ENCODE measurements around the gene PSMB7. TPM values are rescaled to one million over a fixed set of nuclear protein-coding genes. Genes with fewer than 3 reads are reported as not detected.

Gene PSMB7
- total and polyA plus RNA-seq, 2 of the 4 experiments (the other 2 are of a cell fraction) = 340 to 430 TPM

DNA sequence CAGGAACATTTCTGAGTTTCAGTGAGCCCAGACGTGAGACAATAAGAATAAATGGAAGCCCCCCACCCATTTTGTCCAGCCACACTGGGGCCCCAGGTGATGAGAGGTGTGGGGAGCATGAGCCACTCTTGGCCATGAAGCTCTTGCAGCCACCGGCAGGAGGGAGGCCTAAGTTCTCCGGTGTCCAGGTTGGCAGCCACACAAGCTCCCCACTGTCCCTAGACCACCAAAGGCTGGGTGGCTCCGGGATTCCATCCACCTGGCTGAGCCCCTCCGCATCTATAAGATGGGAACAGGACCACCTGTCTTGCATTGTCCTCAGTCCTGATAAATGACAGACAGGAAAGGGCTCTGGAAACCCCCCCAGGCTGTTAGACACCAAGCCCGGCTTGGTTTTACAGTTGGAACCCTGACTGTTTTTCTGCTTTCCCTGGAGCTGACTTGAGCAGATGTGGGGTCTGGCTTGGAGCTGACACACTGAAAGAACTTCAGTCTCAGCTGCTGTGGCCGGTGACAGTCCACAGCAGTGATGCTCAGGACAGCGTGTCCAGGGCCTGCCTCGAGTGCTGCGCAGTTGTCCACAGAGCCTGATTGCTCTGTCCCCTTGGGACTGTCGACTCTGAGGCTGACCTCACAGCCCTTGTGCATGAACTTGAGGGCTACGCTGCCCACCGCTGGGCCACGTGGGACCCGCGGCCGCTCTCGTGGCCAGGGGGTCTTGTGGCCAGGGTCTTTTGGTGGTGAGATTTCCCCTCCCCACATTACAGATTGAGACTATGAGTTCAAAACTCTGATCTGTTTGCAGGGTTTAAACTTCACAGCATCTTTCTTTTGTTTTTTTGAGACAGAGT lies 74.8 kb downstream of the PSMB7 start:
- no peak overlapping the region for H3K4me2 ChIP-seq (ENCODE audit: low read depth, low read length)
- BruUV-seq (replicated peaks) = no TSS peak
- TF ChIP-seq NFE2L2 (IDR thresholded peaks at IDR 0.05; ENCODE audit: low read depth, low read length) = no peak
- no peak for TF ChIP-seq RAD21 (IDR thresholded peaks at IDR 0.05; ENCODE audit: low read length)
- TF ChIP-seq CEBPB (IDR thresholded peaks at IDR 0.05; ENCODE audit: low read depth, low read length) = no peak
- TF ChIP-seq, protein P1, sequence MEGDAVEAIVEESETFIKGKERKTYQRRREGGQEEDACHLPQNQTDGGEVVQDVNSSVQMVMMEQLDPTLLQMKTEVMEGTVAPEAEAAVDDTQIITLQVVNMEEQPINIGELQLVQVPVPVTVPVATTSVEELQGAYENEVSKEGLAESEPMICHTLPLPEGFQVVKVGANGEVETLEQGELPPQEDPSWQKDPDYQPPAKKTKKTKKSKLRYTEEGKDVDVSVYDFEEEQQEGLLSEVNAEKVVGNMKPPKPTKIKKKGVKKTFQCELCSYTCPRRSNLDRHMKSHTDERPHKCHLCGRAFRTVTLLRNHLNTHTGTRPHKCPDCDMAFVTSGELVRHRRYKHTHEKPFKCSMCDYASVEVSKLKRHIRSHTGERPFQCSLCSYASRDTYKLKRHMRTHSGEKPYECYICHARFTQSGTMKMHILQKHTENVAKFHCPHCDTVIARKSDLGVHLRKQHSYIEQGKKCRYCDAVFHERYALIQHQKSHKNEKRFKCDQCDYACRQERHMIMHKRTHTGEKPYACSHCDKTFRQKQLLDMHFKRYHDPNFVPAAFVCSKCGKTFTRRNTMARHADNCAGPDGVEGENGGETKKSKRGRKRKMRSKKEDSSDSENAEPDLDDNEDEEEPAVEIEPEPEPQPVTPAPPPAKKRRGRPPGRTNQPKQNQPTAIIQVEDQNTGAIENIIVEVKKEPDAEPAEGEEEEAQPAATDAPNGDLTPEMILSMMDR (conservative IDR thresholded peaks at IDR 0.05; ENCODE audit: low read depth, low read length) = no peak
- TF ChIP-seq MXI1 (IDR thresholded peaks at IDR 0.05; ENCODE audit: borderline replicate concordance, low read depth, low read length) = no peak
- TF ChIP-seq MAFK (IDR thresholded peaks at IDR 0.05; ENCODE audit: low read depth, low read length) = no peak
- no peak for TF ChIP-seq POLR2A (IDR thresholded peaks at IDR 0.05; ENCODE audit: low read depth, low read length)
- no peak for TF ChIP-seq RCOR1 (IDR thresholded peaks at IDR 0.05; ENCODE audit: insufficient replicate concordance, low read length)
- TF ChIP-seq BHLHE40 (IDR thresholded peaks at IDR 0.05; ENCODE audit: low read depth, low read length) = no peak
- TF ChIP-seq, protein P2, sequence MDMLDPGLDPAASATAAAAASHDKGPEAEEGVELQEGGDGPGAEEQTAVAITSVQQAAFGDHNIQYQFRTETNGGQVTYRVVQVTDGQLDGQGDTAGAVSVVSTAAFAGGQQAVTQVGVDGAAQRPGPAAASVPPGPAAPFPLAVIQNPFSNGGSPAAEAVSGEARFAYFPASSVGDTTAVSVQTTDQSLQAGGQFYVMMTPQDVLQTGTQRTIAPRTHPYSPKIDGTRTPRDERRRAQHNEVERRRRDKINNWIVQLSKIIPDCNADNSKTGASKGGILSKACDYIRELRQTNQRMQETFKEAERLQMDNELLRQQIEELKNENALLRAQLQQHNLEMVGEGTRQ (IDR thresholded peaks at IDR 0.05; ENCODE audit: low read depth, low read length) = no peak
- dilution Hi-C loops (cut with HindIII; ENCODE audit: low sequenced_read_pairs, unreplicated experiment) = no loop called here
- H3K27me3 ChIP-seq (ENCODE audit: control insufficient read depth, insufficient read depth, low read length) = no peaks in the 10 kb centered on the region
- 96% methylated on average over 7 of the region's 18 CpGs; no CpG with 5 or more reads in 1 of the 2 experiments for WGBS, 2 experiments (ENCODE audit: extremely low coverage in 2 of 2, insufficient read length in 1 of 2)
- H2AK5ac ChIP-seq (ENCODE audit: low read depth, low read length) = no peak overlapping the region
- H3K79me1 ChIP-seq (ENCODE audit: low read depth in 1 of 2, low read length in 2 of 2) = peaks cover 29 to 71% of the 10 kb centered on the region in 2 experiments
- ChIA-PET POLR2A (ENCODE audit: unreplicated experiment) (no interaction called here), CTCF (no interaction called here)
- H4K5ac ChIP-seq (ENCODE audit: low read depth, low read length) = no peak overlapping the region
- no peak overlapping the region for H2AK9ac ChIP-seq (replicated peaks; ENCODE audit: low read depth, low read length, poor library complexity)
- no peak overlapping the region for H3K56ac ChIP-seq (ENCODE audit: extremely low read depth, insufficient read depth, low read length)
- H2BK120ac ChIP-seq (ENCODE audit: low read depth, low read length) = no peak overlapping the region
- peaks cover 71% of the 10 kb centered on the region for H3K36me3 ChIP-seq (ENCODE audit: control insufficient read depth, insufficient read depth, low read length)
- ATAC-seq (ENCODE audit: low read depth) (no peak), DNase-seq (no peak)
- no peak overlapping the region for H3K18ac ChIP-seq (ENCODE audit: low read depth, low read length)
- H2BK5ac ChIP-seq (ENCODE audit: low read depth, low read length, poor library complexity, severe bottlenecking) = no peak overlapping the region
- no peak overlapping the region for H4K91ac ChIP-seq (ENCODE audit: insufficient read depth, low read depth, low read length)
- H3K9me3 ChIP-seq (ENCODE audit: control insufficient read depth, insufficient read depth, low read length) = no peaks in the 10 kb centered on the region
- H3K4ac ChIP-seq (ENCODE audit: low read depth, low read length) = no peak overlapping the region
- H2BK20ac ChIP-seq (ENCODE audit: low read depth, low read length) = no peak overlapping the region
- no peak overlapping the region for H3K9ac ChIP-seq (ENCODE audit: low read depth, low read length)
- no peak overlapping the region for H2AFZ ChIP-seq (replicated peaks; ENCODE audit: low read length, poor library complexity)
- H4K20me1 ChIP-seq (ENCODE audit: insufficient read depth, low read length) = peaks cover 16% of the 10 kb centered on the region
- 0 out of 2 replicates have a peak overlapping the region, but pooled peaks have one; percentile 6 for H3K27ac ChIP-seq (ENCODE audit: insufficient read depth, low read length)
- no peak overlapping the region for H4K8ac ChIP-seq (ENCODE audit: low read depth in 2 of 2, low read length in 2 of 2)
- H3K23ac ChIP-seq (ENCODE audit: low read depth, low read length) = no peak overlapping the region
- H3K9me1 ChIP-seq (ENCODE audit: insufficient read depth, low read length) = 0 out of 2 replicates have a peak, but pooled peaks cover 4% of the 10 kb centered on the region
- peaks cover 20% of the 10 kb centered on the region for H3K4me1 ChIP-seq (ENCODE audit: control insufficient read depth, insufficient read depth, low read length)
- no peak overlapping the region for H2BK15ac ChIP-seq (ENCODE audit: low read depth, low read length)
- intact Hi-C loops (cut with micrococcal nuclease) = no loop called here
- no peak overlapping the region for H3K4me3 ChIP-seq (ENCODE audit: insufficient read depth, low read depth, low read length)
- in situ Hi-C loops (cut with MboI; ENCODE audit: low sequenced_read_pairs) = no loop called here
- no peak overlapping the region for H3K14ac ChIP-seq (replicated peaks; ENCODE audit: low read depth, low read length)
